ENCODE measurements around the gene LGALS3BP. TPM values are rescaled to one million over a fixed set of nuclear protein-coding genes. Genes with fewer than 3 reads are reported as not detected.

LGALS3BP gene
- total RNA-seq, 1 experiment from 2014 or later = 389 TPM

- Histone ChIP-seq H3K27ac (ENCODE audit: low read depth, low read length) (no peak overlapping the region), H3K9me2 (ENCODE audit: insufficient read depth) (0 out of 2 replicates have a peak, but pooled peaks cover 4% of the 10 kb centered on the region), H2AFZ (ENCODE audit: low read depth, low read length, poor library complexity, severe bottlenecking) (no peak overlapping the region), H3K4me1 (ENCODE audit: control insufficient read depth in 1 of 2, insufficient read depth in 2 of 2, low read length in 2 of 2) (peaks cover 0 to 13% of the 10 kb centered on the region in 2 experiments; a peak in 3 of 4 replicates), H3K36me3 (ENCODE audit: control insufficient read depth in 1 of 2, insufficient read depth in 2 of 2, low read length in 2 of 2) (no peaks in the 10 kb centered on the region), H3K9me3 (ENCODE audit: control insufficient read depth in 1 of 2, insufficient read depth in 1 of 2, low read depth in 1 of 2, low read length in 2 of 2) (no peaks in the 10 kb centered on the region), H3K4me2 (ENCODE audit: low read length) (no peak overlapping the region), H3K9ac (ENCODE audit: low read length) (no peak overlapping the region), H3K4me3 (replicated peaks in 1 of 2; ENCODE audit: low read depth in 1 of 2, low read length in 2 of 2) (no peak overlapping the region), H3K27me3 (ENCODE audit: insufficient read depth, low read length) (no peaks in the 10 kb centered on the region), H3K79me2 (ENCODE audit: insufficient read depth, low read length) (no peaks in the 10 kb centered on the region), H4K20me1 (ENCODE audit: insufficient read depth) (no peaks in the 10 kb centered on the region)
- ChIA-PET CTCF (interaction anchor here (1.4 kb wide), 1 partner anchor 88 kb away, joined by 5 read pairs; no protein-coding TSS in a partner anchor), POLR2A (interaction anchor here (1.0 kb wide), 1 partner anchor 18 kb away, joined by 3 read pairs; no protein-coding TSS in a partner anchor), RAD21 (ENCODE audit: low non-redundant PET in 1 of 2, low total read pairs in 2 of 2, uncharacterized antibody in 2 of 2, unreplicated experiment in 2 of 2) (no interaction called here)
- BruUV-seq (replicated peaks) = no TSS peak
- DNase-seq (ENCODE audit: low read depth, low spot score) = no peak
- intact Hi-C loops (cut with micrococcal nuclease) = no loop called here
- no peak for ATAC-seq
- TF ChIP-seq YY1 (IDR thresholded peaks at IDR 0.05; ENCODE audit: extremely low read depth, insufficient replicate concordance, low read depth, low read length) (no peak), ELF1 (IDR thresholded peaks at IDR 0.05; ENCODE audit: borderline replicate concordance, low read depth) (no peak), SP1 (IDR thresholded peaks at IDR 0.05; ENCODE audit: low read depth) (no peak), ZNF274 (IDR thresholded peaks at IDR 0.05; ENCODE audit: low read depth, low read length) (no peak), POLR2A (IDR thresholded peaks at IDR 0.05; ENCODE audit: borderline replicate concordance, extremely low read depth, insufficient read depth, insufficient read length) (no peak), SRF (IDR thresholded peaks at IDR 0.05; ENCODE audit: low read depth) (no peak), CTCF (IDR thresholded peaks at IDR 0.05 in 2 of 3, conservative IDR thresholded peaks at IDR 0.05 in 1 of 3; ENCODE audit: borderline replicate concordance in 1 of 3, insufficient read depth in 1 of 3, low read depth in 2 of 3, low read length in 2 of 3) (no peak), EGR1 (IDR thresholded peaks at IDR 0.05; ENCODE audit: low read depth) (no peak), JUND (IDR thresholded peaks at IDR 0.05) (no peak), TCF7L2 (IDR thresholded peaks at IDR 0.05; ENCODE audit: borderline replicate concordance, extremely low read depth, insufficient read depth, insufficient read length) (no peak), POLR2AphosphoS5 (IDR thresholded peaks at IDR 0.05; ENCODE audit: low read depth, low read length) (no peak), EZH2 (IDR thresholded peaks at IDR 0.05) (no peak), MAX (IDR thresholded peaks at IDR 0.05) (no peak), RAD21 (IDR thresholded peaks at IDR 0.05; ENCODE audit: low read depth) (no peak), CEBPB (IDR thresholded peaks at IDR 0.05; ENCODE audit: low read depth) (no peak), FOSL1 (IDR thresholded peaks at IDR 0.05; ENCODE audit: low read depth) (no peak), REST (IDR thresholded peaks at IDR 0.05; ENCODE audit: low read depth) (no peak)
- TF ChIP-seq, protein P1, sequence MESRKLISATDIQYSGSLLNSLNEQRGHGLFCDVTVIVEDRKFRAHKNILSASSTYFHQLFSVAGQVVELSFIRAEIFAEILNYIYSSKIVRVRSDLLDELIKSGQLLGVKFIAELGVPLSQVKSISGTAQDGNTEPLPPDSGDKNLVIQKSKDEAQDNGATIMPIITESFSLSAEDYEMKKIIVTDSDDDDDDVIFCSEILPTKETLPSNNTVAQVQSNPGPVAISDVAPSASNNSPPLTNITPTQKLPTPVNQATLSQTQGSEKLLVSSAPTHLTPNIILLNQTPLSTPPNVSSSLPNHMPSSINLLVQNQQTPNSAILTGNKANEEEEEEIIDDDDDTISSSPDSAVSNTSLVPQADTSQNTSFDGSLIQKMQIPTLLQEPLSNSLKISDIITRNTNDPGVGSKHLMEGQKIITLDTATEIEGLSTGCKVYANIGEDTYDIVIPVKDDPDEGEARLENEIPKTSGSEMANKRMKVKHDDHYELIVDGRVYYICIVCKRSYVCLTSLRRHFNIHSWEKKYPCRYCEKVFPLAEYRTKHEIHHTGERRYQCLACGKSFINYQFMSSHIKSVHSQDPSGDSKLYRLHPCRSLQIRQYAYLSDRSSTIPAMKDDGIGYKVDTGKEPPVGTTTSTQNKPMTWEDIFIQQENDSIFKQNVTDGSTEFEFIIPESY (IDR thresholded peaks at IDR 0.05; ENCODE audit: extremely low read depth, insufficient replicate concordance, low read length) = no peak
Measured at GRCh38 chr17:78953356-78954350, 26.1 kb downstream of the LGALS3BP start.
